Neural cell (in vitro differentiated cells): ENCODE results near the gene ACBD7. TPM values are rescaled to one million over a fixed set of nuclear protein-coding genes. Genes with fewer than 3 reads are reported as not detected.

ENCODE experiments used
- H2AFZ ChIP-seq: fragments of 200-600, 300-800 bp; sonication (generic), shearing (Covaris generic); 2 replicates; pipeline ENCODE4 v1.6.0; 2014; ENCODE audit warnings: low read depth, mild to moderate bottlenecking, antibody characterized with exemption, low read length, moderate library complexity
- H3F3A ChIP-seq: fragments of 200-600 bp; shearing (Covaris generic); 2 replicates; pipeline ENCODE4 v1.6.1; 2016; ENCODE audit warnings: mild to moderate bottlenecking, moderate library complexity, mixed read lengths, antibody characterized with exemption, low read length; ENCODE audit not compliant: insufficient read depth, poor library complexity, severe bottlenecking
- H3K27ac ChIP-seq: fragments of 200-600, 300-800 bp; sonication (generic), shearing (Covaris generic); 2 replicates; pipeline ENCODE4 v1.5.1; 2014; ENCODE audit warnings: mild to moderate bottlenecking, low read length, moderate library complexity
- H3K27me3 ChIP-seq: fragments of 300-800, 200-600 bp; sonication (generic), shearing (Covaris generic); 2 replicates; pipeline ENCODE4 v1.6.0; 2014; ENCODE audit warnings: mild to moderate bottlenecking, low read depth, low read length, moderate library complexity; ENCODE audit not compliant: insufficient read depth
- H3K36me3 ChIP-seq: fragments of 300-800, 200-600 bp; sonication (generic), shearing (Covaris generic); 2 replicates; pipeline ENCODE4 v1.5.1; 2014; ENCODE audit warnings: mild to moderate bottlenecking, antibody characterized with exemption, low read length, moderate library complexity; ENCODE audit not compliant: insufficient read depth
- H3K4me2 ChIP-seq: fragments of 300-800, 200-600 bp; sonication (generic), shearing (Covaris generic); 2 replicates; pipeline ENCODE4 v1.6.0; 2014; ENCODE audit warnings: mild to moderate bottlenecking, low read length
- H3K4me3 ChIP-seq: fragments of 300-800, 200-600 bp; sonication (generic), shearing (Covaris generic); 2 replicates; pipeline ENCODE4 v1.5.1; 2014; ENCODE audit warnings: mild to moderate bottlenecking, low read length, moderate library complexity
- H3K79me2 ChIP-seq: fragments of 200-600 bp; shearing (Covaris generic); replicated peaks from 2 replicates; pipeline ENCODE4 v1.6.0; 2014; ENCODE audit warnings: mild to moderate bottlenecking, low read length, moderate library complexity; ENCODE audit not compliant: insufficient read depth
- H3K9ac ChIP-seq: fragments of 300-800, 200-600 bp; sonication (generic), shearing (Covaris generic); 2 replicates; pipeline ENCODE4 v1.6.1; 2016; ENCODE audit warnings: mild to moderate bottlenecking, low read length, mixed read lengths
- H3K9me2 ChIP-seq: fragments of 200-600 bp; shearing (Covaris generic); 2 replicates; pipeline ENCODE4 v1.6.1; 2016; ENCODE audit warnings: mild to moderate bottlenecking, low read length, mixed read lengths; ENCODE audit not compliant: insufficient read depth
- H3K9me3 ChIP-seq: fragments of 200-600, 300-800 bp; sonication (generic), shearing (Covaris generic); 2 replicates; pipeline ENCODE4 v1.6.1; 2016; ENCODE audit warnings: mild to moderate bottlenecking, mixed run types, low read length, moderate library complexity, mixed read lengths
- H4K20me1 ChIP-seq: fragments of 200-600 bp; shearing (Covaris generic); 2 replicates; pipeline ENCODE4 v1.6.1; 2016; ENCODE audit warnings: mild to moderate bottlenecking, mixed run types; ENCODE audit not compliant: insufficient read depth
- EP300 ChIP-seq: fragments of 450-650 bp; conservative IDR thresholded peaks from 2 replicates; pipeline ENCODE4 v1.6.1; 2014; ENCODE audit warnings: antibody characterized with exemption, mild to moderate bottlenecking, moderate library complexity; ENCODE audit not compliant: poor library complexity, severe bottlenecking
- EZH2 ChIP-seq: fragments of 200-600, 300-800 bp; shearing (Covaris generic), sonication (generic); IDR thresholded peaks from 2 replicates; pipeline ENCODE4 v1.6.1; 2014; ENCODE audit warnings: antibody characterized with exemption, low read length, borderline replicate concordance, mild to moderate bottlenecking; ENCODE audit not compliant: insufficient read depth, poor library complexity, severe bottlenecking
- MXI1 ChIP-seq: fragments of 450-650 bp; conservative IDR thresholded peaks from 2 replicates; pipeline ENCODE4 v1.6.1; 2014; ENCODE audit warnings: antibody characterized with exemption, mild to moderate bottlenecking; ENCODE audit not compliant: poor library complexity, severe bottlenecking
- POLR2AphosphoS5 ChIP-seq: IDR thresholded peaks from 2 replicates; pipeline ENCODE4 v1.6.1; 2012
- RAD21 ChIP-seq: fragments of 450-650 bp; conservative IDR thresholded peaks from 2 replicates; pipeline ENCODE4 v1.6.1; 2014; ENCODE audit warnings: antibody characterized with exemption, mild to moderate bottlenecking, moderate library complexity
- SMC3 ChIP-seq: fragments of 450-650 bp; conservative IDR thresholded peaks from 2 replicates; pipeline ENCODE4 v1.6.1; 2014; ENCODE audit warnings: antibody characterized with exemption, mild to moderate bottlenecking, moderate library complexity; ENCODE audit not compliant: poor library complexity
- TAF1 ChIP-seq: IDR thresholded peaks from 2 replicates; pipeline ENCODE4 v1.6.1; 2012; ENCODE audit warnings: low read depth
- polyA plus RNA-seq: library from polyadenylated mRNA; depleted of rRNA; stranded (reverse); fragments of >200 nt; gene quantifications from 2 replicates; pipeline ENCODE4 v1.2.3, GENCODE V29; 2014
- TF ChIP-seq, protein P1 (sequence below): IDR thresholded peaks from 2 replicates; pipeline ENCODE4 v1.6.1; 2012; ENCODE audit warnings: borderline replicate concordance
- TF ChIP-seq, protein P2 (sequence below): fragments of 450-650 bp; IDR thresholded peaks from 2 replicates; pipeline ENCODE4 v1.5.1; 2014; ENCODE audit warnings: antibody characterized with exemption, mild to moderate bottlenecking, moderate library complexity; ENCODE audit not compliant: poor library complexity, severe bottlenecking

Gene ACBD7
- polyA plus RNA-seq, 1 donor from 2014 or later = 3.3 TPM

DNA sequence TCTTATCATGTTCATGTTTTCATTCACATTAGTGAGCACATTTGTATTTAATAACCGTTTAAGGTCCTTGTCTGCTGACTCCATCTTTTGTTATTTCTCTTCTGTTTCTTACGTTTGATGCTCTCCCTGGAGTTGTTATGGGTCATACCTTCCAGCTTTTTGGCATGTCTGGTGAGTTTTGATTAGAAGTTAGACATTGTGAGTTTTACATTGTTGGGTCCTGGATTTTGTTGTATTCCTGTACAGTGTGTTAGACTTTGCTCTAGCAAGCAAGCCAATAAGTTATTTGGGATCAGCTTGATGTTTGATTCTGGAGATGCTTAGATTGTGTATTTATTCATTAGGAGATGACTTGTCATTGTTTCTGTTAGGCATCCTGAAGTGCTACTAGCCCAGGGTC lies 27.9 kb downstream of the ACBD7 start:
- Histone ChIP-seq H3F3A (no peaks in the 10 kb centered on the region), H3K27ac (no peak overlapping the region), H3K9me2 (no peaks in the 10 kb centered on the region), H3K9me3 (peaks cover 8% of the 10 kb centered on the region), H3K4me2 (no peak overlapping the region), H3K36me3 (no peaks in the 10 kb centered on the region), H4K20me1 (no peaks in the 10 kb centered on the region), H3K4me3 (no peak overlapping the region), H3K27me3 (no peaks in the 10 kb centered on the region), H3K9ac (no peak overlapping the region), H2AFZ (no peak overlapping the region), H3K79me2 (no peaks in the 10 kb centered on the region)
- TF ChIP-seq, protein P1, sequence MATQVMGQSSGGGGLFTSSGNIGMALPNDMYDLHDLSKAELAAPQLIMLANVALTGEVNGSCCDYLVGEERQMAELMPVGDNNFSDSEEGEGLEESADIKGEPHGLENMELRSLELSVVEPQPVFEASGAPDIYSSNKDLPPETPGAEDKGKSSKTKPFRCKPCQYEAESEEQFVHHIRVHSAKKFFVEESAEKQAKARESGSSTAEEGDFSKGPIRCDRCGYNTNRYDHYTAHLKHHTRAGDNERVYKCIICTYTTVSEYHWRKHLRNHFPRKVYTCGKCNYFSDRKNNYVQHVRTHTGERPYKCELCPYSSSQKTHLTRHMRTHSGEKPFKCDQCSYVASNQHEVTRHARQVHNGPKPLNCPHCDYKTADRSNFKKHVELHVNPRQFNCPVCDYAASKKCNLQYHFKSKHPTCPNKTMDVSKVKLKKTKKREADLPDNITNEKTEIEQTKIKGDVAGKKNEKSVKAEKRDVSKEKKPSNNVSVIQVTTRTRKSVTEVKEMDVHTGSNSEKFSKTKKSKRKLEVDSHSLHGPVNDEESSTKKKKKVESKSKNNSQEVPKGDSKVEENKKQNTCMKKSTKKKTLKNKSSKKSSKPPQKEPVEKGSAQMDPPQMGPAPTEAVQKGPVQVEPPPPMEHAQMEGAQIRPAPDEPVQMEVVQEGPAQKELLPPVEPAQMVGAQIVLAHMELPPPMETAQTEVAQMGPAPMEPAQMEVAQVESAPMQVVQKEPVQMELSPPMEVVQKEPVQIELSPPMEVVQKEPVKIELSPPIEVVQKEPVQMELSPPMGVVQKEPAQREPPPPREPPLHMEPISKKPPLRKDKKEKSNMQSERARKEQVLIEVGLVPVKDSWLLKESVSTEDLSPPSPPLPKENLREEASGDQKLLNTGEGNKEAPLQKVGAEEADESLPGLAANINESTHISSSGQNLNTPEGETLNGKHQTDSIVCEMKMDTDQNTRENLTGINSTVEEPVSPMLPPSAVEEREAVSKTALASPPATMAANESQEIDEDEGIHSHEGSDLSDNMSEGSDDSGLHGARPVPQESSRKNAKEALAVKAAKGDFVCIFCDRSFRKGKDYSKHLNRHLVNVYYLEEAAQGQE = no peak
- TF ChIP-seq EP300 (no peak), POLR2AphosphoS5 (no peak), TAF1 (no peak), RAD21 (no peak), EZH2 (no peak), MXI1 (no peak), SMC3 (no peak)

DNA sequence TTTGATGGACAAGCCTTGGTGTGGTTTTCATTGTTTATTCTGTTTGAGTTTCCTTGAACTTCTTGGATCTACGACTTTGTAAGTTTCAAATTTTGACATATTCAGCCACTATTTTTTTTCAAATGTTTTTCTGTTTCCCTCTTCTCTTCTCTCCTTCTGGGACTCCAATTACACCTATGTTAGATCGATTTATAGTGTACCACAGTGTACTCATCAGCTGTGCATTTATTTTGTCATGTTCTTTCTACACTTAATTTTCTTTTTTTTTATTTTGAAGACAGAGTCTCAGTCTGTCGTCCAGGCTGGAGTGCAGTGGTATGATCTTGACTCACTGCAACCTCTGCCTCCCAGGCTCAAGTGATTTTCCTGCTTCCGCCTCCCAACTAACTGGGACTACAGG lies 28.7 kb downstream of the ACBD7 start:
- H3K79me2 ChIP-seq = no peaks in the 10 kb centered on the region
- H3K9me2 ChIP-seq = no peaks in the 10 kb centered on the region
- H3K27ac ChIP-seq = no peak overlapping the region
- no peaks in the 10 kb centered on the region for H3F3A ChIP-seq
- peaks cover under 1% of the 10 kb centered on the region for H3K9me3 ChIP-seq
- H3K4me2 ChIP-seq = no peak overlapping the region
- no peak overlapping the region for H3K9ac ChIP-seq
- no peaks in the 10 kb centered on the region for H3K27me3 ChIP-seq
- no peaks in the 10 kb centered on the region for H3K36me3 ChIP-seq
- H4K20me1 ChIP-seq = no peaks in the 10 kb centered on the region
- no peak overlapping the region for H3K4me3 ChIP-seq
- H2AFZ ChIP-seq = no peak overlapping the region
- no peak for TF ChIP-seq RAD21
- TF ChIP-seq, protein P2, sequence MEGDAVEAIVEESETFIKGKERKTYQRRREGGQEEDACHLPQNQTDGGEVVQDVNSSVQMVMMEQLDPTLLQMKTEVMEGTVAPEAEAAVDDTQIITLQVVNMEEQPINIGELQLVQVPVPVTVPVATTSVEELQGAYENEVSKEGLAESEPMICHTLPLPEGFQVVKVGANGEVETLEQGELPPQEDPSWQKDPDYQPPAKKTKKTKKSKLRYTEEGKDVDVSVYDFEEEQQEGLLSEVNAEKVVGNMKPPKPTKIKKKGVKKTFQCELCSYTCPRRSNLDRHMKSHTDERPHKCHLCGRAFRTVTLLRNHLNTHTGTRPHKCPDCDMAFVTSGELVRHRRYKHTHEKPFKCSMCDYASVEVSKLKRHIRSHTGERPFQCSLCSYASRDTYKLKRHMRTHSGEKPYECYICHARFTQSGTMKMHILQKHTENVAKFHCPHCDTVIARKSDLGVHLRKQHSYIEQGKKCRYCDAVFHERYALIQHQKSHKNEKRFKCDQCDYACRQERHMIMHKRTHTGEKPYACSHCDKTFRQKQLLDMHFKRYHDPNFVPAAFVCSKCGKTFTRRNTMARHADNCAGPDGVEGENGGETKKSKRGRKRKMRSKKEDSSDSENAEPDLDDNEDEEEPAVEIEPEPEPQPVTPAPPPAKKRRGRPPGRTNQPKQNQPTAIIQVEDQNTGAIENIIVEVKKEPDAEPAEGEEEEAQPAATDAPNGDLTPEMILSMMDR = no peak
- TF ChIP-seq SMC3 = no peak
- TF ChIP-seq EZH2 = no peak
- TF ChIP-seq EP300 = no peak
- no peak for TF ChIP-seq MXI1
- TF ChIP-seq, protein P1 = no peak
- no peak for TF ChIP-seq POLR2AphosphoS5
